Neuronal stem cell (in vitro differentiated cells): ENCODE measurements around the gene SLC6A9.

Source experiments
- DNase-seq: peaks from one replicate; pipeline ENCODE4 v3.0.0-alpha.2; 2013; ENCODE audit warnings: low spot score
- H2AFZ ChIP-seq: one replicate; pipeline ENCODE4 v1.6.1; 2013; ENCODE audit warnings: mild to moderate bottlenecking, low read length, inconsistent platforms
- H2AK5ac ChIP-seq: 2 replicates; pipeline ENCODE4 v1.6.1; 2013; ENCODE audit warnings: low read depth, mild to moderate bottlenecking, inconsistent platforms, low read length, moderate library complexity, mixed read lengths
- H2BK120ac ChIP-seq: 2 replicates; pipeline ENCODE4 v1.6.1; 2013; ENCODE audit warnings: low read depth, mild to moderate bottlenecking, inconsistent platforms, low read length, moderate library complexity, mixed read lengths
- H2BK12ac ChIP-seq: one replicate; pipeline ENCODE4 v1.6.1; 2013; ENCODE audit warnings: low read length, inconsistent platforms
- H2BK15ac ChIP-seq: 2 replicates; pipeline ENCODE4 v1.6.1; 2013; ENCODE audit warnings: mild to moderate bottlenecking, low read length, inconsistent platforms, mixed read lengths
- H2BK5ac ChIP-seq: one replicate; pipeline ENCODE4 v1.6.1; 2013; ENCODE audit warnings: inconsistent platforms, mild to moderate bottlenecking, low read length, moderate library complexity
- H3K14ac ChIP-seq: one replicate; pipeline ENCODE4 v1.6.1; 2013; ENCODE audit warnings: low read length, inconsistent platforms
- H3K18ac ChIP-seq: 2 replicates; pipeline ENCODE4 v1.6.1; 2013; ENCODE audit warnings: low read length, inconsistent platforms
- H3K23ac ChIP-seq: 2 replicates; pipeline ENCODE4 v1.6.1; 2013; ENCODE audit warnings: low read depth, mild to moderate bottlenecking, mixed read lengths, low read length, inconsistent platforms; ENCODE audit not compliant: poor library complexity
- H3K27ac ChIP-seq: replicated peaks from 3 replicates; pipeline ENCODE4 v1.5.1; 2013; ENCODE audit warnings: low read length, inconsistent platforms
- H3K27me3 ChIP-seq, 3 experiments: 2 replicates each; pipeline ENCODE4 v1.6.1; 2013; ENCODE audit warnings: low read length in 3 of 3, mild to moderate bottlenecking in 2 of 3, inconsistent platforms in 1 of 3, low read depth in 1 of 3, mixed read lengths in 1 of 3, moderate library complexity in 1 of 3; ENCODE audit not compliant: control insufficient read depth in 3 of 3, insufficient read depth in 3 of 3
- H3K36me3 ChIP-seq, 2 donors: replicated peaks in 1 of 2; 2 replicates each; pipeline ENCODE4 v1.6.1; 2013; ENCODE audit warnings: low read length in 2 of 2; ENCODE audit not compliant: control insufficient read depth in 2 of 2, insufficient read depth in 2 of 2
- H3K4ac ChIP-seq: 2 replicates; pipeline ENCODE4 v1.6.1; 2013; ENCODE audit warnings: inconsistent platforms, mild to moderate bottlenecking, low read length, moderate library complexity
- H3K4me1 ChIP-seq, 2 donors: 1 replicate in 1 of 2; 2 replicates in 1 of 2; pipeline ENCODE4 v1.6.1; 2013; ENCODE audit warnings: low read length in 2 of 2, low read depth in 1 of 2; ENCODE audit not compliant: control insufficient read depth in 2 of 2, insufficient read depth in 1 of 2
- H3K4me2 ChIP-seq: one replicate; pipeline ENCODE4 v1.6.1; 2013; ENCODE audit warnings: mild to moderate bottlenecking, low read length, inconsistent platforms; ENCODE audit not compliant: insufficient read depth, poor library complexity, severe bottlenecking
- H3K4me3 ChIP-seq, 2 donors: 2 replicates each; pipeline ENCODE4 v1.5.1; 2013; ENCODE audit warnings: low read length in 2 of 2, mild to moderate bottlenecking in 2 of 2, inconsistent platforms in 1 of 2, moderate library complexity in 1 of 2
- H3K79me1 ChIP-seq: one replicate; pipeline ENCODE4 v1.6.1; 2013; ENCODE audit warnings: low read depth, mild to moderate bottlenecking, inconsistent platforms, low read length, moderate library complexity
- H3K9ac ChIP-seq: one replicate; pipeline ENCODE4 v1.6.1; 2013; ENCODE audit warnings: mild to moderate bottlenecking, low read depth, low read length, inconsistent platforms; ENCODE audit not compliant: poor library complexity
- H3K9me3 ChIP-seq, 2 donors: replicated peaks in 1 of 2; 2 replicates each; pipeline versions ENCODE3 to v1.6.1; 2013; ENCODE audit warnings: low read length in 2 of 2, mild to moderate bottlenecking in 2 of 2, inconsistent platforms in 1 of 2, low read depth in 1 of 2, mixed read lengths in 1 of 2, moderate library complexity in 1 of 2; ENCODE audit not compliant: control insufficient read depth in 2 of 2, insufficient read depth in 1 of 2
- H4K8ac ChIP-seq: one replicate; pipeline ENCODE4 v1.6.1; 2013; ENCODE audit warnings: low read depth, mild to moderate bottlenecking, inconsistent platforms, low read length, moderate library complexity
- H4K91ac ChIP-seq: one replicate; pipeline ENCODE4 v1.6.1; 2013; ENCODE audit warnings: low read length, low read depth, mild to moderate bottlenecking, inconsistent platforms; ENCODE audit not compliant: poor library complexity
- WGBS, 2 donors: extraction: QIAGEN DNeasy Blood & Tissue Kit; methylation state at CpG; one replicate each; pipeline ENCODE4 v1.1.7; 2013; ENCODE audit warnings: missing lambda C conversion rate in 2 of 2, mixed read lengths in 1 of 2; ENCODE audit not compliant: insufficient read length in 2 of 2, insufficient replicate concordance in 1 of 2; ENCODE audit errors: extremely low coverage in 2 of 2; 5-methylcytosine and 5-hydroxymethylcytosine counted together

SLC6A9 gene

GRCh38 chr1:44076066-44076465 lies 44.8 kb upstream of the SLC6A9 start:
- Histone ChIP-seq H3K4me3 (no peak overlapping the region), H3K27me3 (peaks cover 0 to 14% (median 0%) of the 10 kb centered on the region in 3 experiments), H3K4ac (no peak overlapping the region), H2BK120ac (no peak overlapping the region), H3K27ac (no peak overlapping the region), H3K79me1 (no peaks in the 10 kb centered on the region), H4K8ac (no peak overlapping the region), H4K91ac (no peak overlapping the region), H3K18ac (no peak overlapping the region), H3K9ac (no peak overlapping the region), H2BK15ac (no peak overlapping the region), H3K23ac (no peak overlapping the region), H3K4me1 (peaks cover 0 to 3% of the 10 kb centered on the region in 2 donors), H3K9me3 (no peaks in the 10 kb centered on the region), H2AFZ (no peak overlapping the region), H2BK12ac (no peak overlapping the region), H3K4me2 (no peak overlapping the region), H2AK5ac (no peak overlapping the region), H3K36me3 (no peaks in the 10 kb centered on the region), H2BK5ac (no peak overlapping the region), H3K14ac (no peak overlapping the region)
- no peak for DNase-seq
- no CpG with 5 or more reads among the region's 1 CpG for WGBS, 2 donors

GRCh38 chr1:44074415-44074814 lies 43.2 kb upstream of the SLC6A9 start:
- Histone ChIP-seq H2BK12ac (no peak overlapping the region), H3K79me1 (no peaks in the 10 kb centered on the region), H3K4me3 (no peak overlapping the region), H3K4ac (no peak overlapping the region), H3K9me3 (no peaks in the 10 kb centered on the region), H3K4me1 (peaks cover 0 to 3% of the 10 kb centered on the region in 2 donors), H2BK5ac (no peak overlapping the region), H3K27ac (no peak overlapping the region), H3K23ac (no peak overlapping the region), H2AK5ac (no peak overlapping the region), H2AFZ (no peak overlapping the region), H3K27me3 (peaks cover 0 to 16% (median 0%) of the 10 kb centered on the region in 3 experiments), H3K14ac (no peak overlapping the region), H2BK15ac (no peak overlapping the region), H3K9ac (no peak overlapping the region), H4K91ac (no peak overlapping the region), H2BK120ac (no peak overlapping the region), H3K4me2 (no peak overlapping the region), H3K36me3 (no peaks in the 10 kb centered on the region), H3K18ac (no peak overlapping the region), H4K8ac (no peak overlapping the region)
- DNase-seq, result no peak
- no CpG with 5 or more reads among the region's 3 CpGs for WGBS, 2 donors

DNA sequence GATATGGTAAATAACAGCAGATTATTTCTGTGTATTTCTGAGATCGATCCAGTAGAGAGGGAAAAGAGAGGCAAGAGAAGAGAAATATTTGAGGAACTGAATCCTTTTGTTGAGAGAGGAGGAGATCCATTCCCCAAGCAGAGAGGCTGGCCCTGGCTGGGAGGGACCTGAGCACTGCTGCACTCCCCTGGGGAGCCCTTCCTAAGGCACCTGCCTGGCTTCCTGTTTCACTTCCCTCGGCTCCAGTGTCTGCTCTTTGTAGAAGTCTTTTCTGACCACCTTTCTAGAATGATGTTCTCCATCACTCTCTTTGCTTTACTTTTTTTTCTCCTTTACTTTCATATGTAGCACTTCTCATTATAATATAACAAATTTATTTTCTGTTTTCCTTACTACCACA lies 42.3 kb upstream of the SLC6A9 start:
- Histone ChIP-seq H4K91ac (no peak overlapping the region), H3K4me3 (no peak overlapping the region), H2AK5ac (no peak overlapping the region), H2BK120ac (no peak overlapping the region), H3K36me3 (no peaks in the 10 kb centered on the region), H3K4me2 (no peak overlapping the region), H3K4ac (no peak overlapping the region), H2AFZ (no peak overlapping the region), H3K27ac (no peak overlapping the region), H2BK5ac (no peak overlapping the region), H3K9me3 (no peaks in the 10 kb centered on the region), H3K14ac (no peak overlapping the region), H2BK12ac (no peak overlapping the region), H4K8ac (no peak overlapping the region), H3K9ac (no peak overlapping the region), H3K27me3 (peaks cover 0 to 16% (median 0%) of the 10 kb centered on the region in 3 experiments), H3K4me1 (peaks cover 1 to 3% of the 10 kb centered on the region in 2 donors), H3K79me1 (no peaks in the 10 kb centered on the region), H3K18ac (no peak overlapping the region), H2BK15ac (no peak overlapping the region), H3K23ac (no peak overlapping the region)
- DNase-seq, result no peak
- no CpG with 5 or more reads among the region's 2 CpGs for WGBS, 2 donors

DNA sequence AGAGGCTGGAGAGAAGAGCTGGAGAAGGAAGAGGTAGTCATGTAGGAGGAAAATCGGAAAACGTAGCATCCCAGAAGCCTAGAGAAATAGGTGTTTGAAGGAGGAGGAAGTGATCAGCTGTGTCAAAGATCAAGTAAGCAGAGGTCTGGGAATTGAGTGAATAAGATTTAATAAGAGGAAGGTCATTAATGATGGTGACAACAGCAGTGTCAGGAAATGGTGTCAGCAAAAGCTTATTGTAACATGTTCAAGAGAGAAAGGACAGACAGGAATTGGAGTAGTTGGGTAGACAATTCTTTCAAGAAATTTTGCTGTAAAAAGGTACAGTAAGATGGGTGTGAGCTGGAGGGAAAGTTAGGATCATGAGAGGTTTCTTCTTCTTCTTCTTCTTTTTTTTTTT lies 41.6 kb upstream of the SLC6A9 start:
- H3K9ac ChIP-seq, result no peak overlapping the region
- no peak overlapping the region for H4K8ac ChIP-seq
- H3K27ac ChIP-seq, result no peak overlapping the region
- no peak overlapping the region for H2BK12ac ChIP-seq
- no peaks in the 10 kb centered on the region for H3K36me3 ChIP-seq
- DNase-seq, result no peak
- no peaks in the 10 kb centered on the region for H3K9me3 ChIP-seq
- H4K91ac ChIP-seq, result no peak overlapping the region
- peaks cover 3 to 5% of the 10 kb centered on the region in 2 donors for H3K4me1 ChIP-seq
- no CpG with 5 or more reads among the region's 2 CpGs for WGBS, 2 donors
- H3K4ac ChIP-seq, result no peak overlapping the region
- no peak overlapping the region for H3K23ac ChIP-seq
- no peaks in the 10 kb centered on the region for H3K79me1 ChIP-seq
- no peak overlapping the region for H2BK15ac ChIP-seq
- H2BK120ac ChIP-seq, result no peak overlapping the region
- no peak overlapping the region for H3K4me3 ChIP-seq
- H2BK5ac ChIP-seq, result no peak overlapping the region
- no peak overlapping the region for H3K4me2 ChIP-seq
- H3K14ac ChIP-seq, result no peak overlapping the region
- H2AK5ac ChIP-seq, result no peak overlapping the region
- no peak overlapping the region for H3K18ac ChIP-seq
- peaks cover 0 to 16% (median 0%) of the 10 kb centered on the region in 3 experiments for H3K27me3 ChIP-seq
- no peak overlapping the region for H2AFZ ChIP-seq
